IMR-90 (cell line): ENCODE data around the gene INTS12. TPM values are rescaled to one million over a fixed set of nuclear protein-coding genes. Genes with fewer than 3 reads are reported as not detected.

Source experiments
- ATAC-seq: fragments of 200-7000 bp; cut with Tn5 transposase; 2 replicates; pipeline ENCODE4 v1.9.1; 2020; ENCODE audit warnings: low read depth, mild to moderate bottlenecking, moderate library complexity
- BruUV-seq: library from RNA; stranded (reverse); fragments of 400-500 nt; replicated peaks from 2 replicates; lab custom pipeline; 2021; lab: Mats Ljungman, UMichigan
- CTCF ChIA-PET: fragments of 300-600 bp; formaldehyde crosslinking; extraction: SDS; loops from one replicate; lab custom pipeline; 2021; ENCODE audit warnings: antibody characterized with exemption; lab: Yijun Ruan, JAX
- POLR2A ChIA-PET: fragments of 300-600 bp; sonication (Branson Sonifier 250); formaldehyde crosslinking; loops from one replicate; lab custom pipeline; 2022; ENCODE audit warnings: antibody characterized with exemption; ENCODE audit not compliant: unreplicated experiment; lab: Charles Lee
- DNase-seq: peaks from one replicate; pipeline ENCODE4 v3.0.0; 2013
- H2AFZ ChIP-seq: replicated peaks from 2 replicates; pipeline ENCODE3; 2013; ENCODE audit warnings: low read length, mild to moderate bottlenecking; ENCODE audit not compliant: poor library complexity
- H2AK5ac ChIP-seq: 2 replicates; pipeline ENCODE4 v1.6.1; 2013; ENCODE audit warnings: low read depth, low read length, inconsistent platforms
- H2AK9ac ChIP-seq: replicated peaks from 2 replicates; pipeline ENCODE3; 2013; ENCODE audit warnings: mild to moderate bottlenecking, low read depth, low read length, moderate library complexity; ENCODE audit not compliant: poor library complexity
- H2BK120ac ChIP-seq: 2 replicates; pipeline ENCODE4 v1.6.1; 2013; ENCODE audit warnings: low read depth, low read length, inconsistent platforms
- H2BK15ac ChIP-seq: 3 replicates; pipeline ENCODE4 v1.6.1; 2013; ENCODE audit warnings: low read depth, low read length, inconsistent platforms
- H2BK20ac ChIP-seq: 2 replicates; pipeline ENCODE4 v1.6.1; 2013; ENCODE audit warnings: low read depth, mild to moderate bottlenecking, inconsistent platforms, low read length, moderate library complexity
- H2BK5ac ChIP-seq: 2 replicates; pipeline ENCODE4 v1.6.1; 2013; ENCODE audit warnings: mild to moderate bottlenecking, low read depth, low read length, inconsistent platforms; ENCODE audit not compliant: poor library complexity, severe bottlenecking
- H3K14ac ChIP-seq: replicated peaks from 2 replicates; pipeline ENCODE4 v1.6.1; 2013; ENCODE audit warnings: low read depth, low read length, inconsistent platforms
- H3K18ac ChIP-seq: 2 replicates; pipeline ENCODE4 v1.6.1; 2013; ENCODE audit warnings: low read depth, low read length, control low read depth
- H3K23ac ChIP-seq: 2 replicates; pipeline ENCODE4 v1.6.1; 2013; ENCODE audit warnings: low read depth, low read length, inconsistent platforms
- H3K27ac ChIP-seq: 2 replicates; pipeline ENCODE4 v1.5.1; 2013; ENCODE audit warnings: mild to moderate bottlenecking, control low read depth, low read length; ENCODE audit not compliant: insufficient read depth
- H3K27me3 ChIP-seq: 2 replicates; pipeline ENCODE4 v1.6.1; 2013; ENCODE audit warnings: low read length; ENCODE audit not compliant: control insufficient read depth, insufficient read depth
- H3K36me3 ChIP-seq: 2 replicates; pipeline ENCODE4 v1.6.1; 2013; ENCODE audit warnings: low read length, mixed read lengths; ENCODE audit not compliant: control insufficient read depth, insufficient read depth
- H3K4ac ChIP-seq: 2 replicates; pipeline ENCODE4 v1.6.1; 2013; ENCODE audit warnings: low read depth, low read length, inconsistent platforms
- H3K4me1 ChIP-seq: 2 replicates; pipeline ENCODE4 v1.6.1; 2013; ENCODE audit warnings: low read length, mixed read lengths; ENCODE audit not compliant: control insufficient read depth, insufficient read depth
- H3K4me2 ChIP-seq: 2 replicates; pipeline ENCODE4 v1.6.1; 2013; ENCODE audit warnings: low read depth, mild to moderate bottlenecking, control low read depth, low read length, moderate library complexity
- H3K4me3 ChIP-seq: 2 replicates; pipeline ENCODE4 v1.5.1; 2013; ENCODE audit warnings: low read depth, mild to moderate bottlenecking, control low read depth, low read length, moderate library complexity; ENCODE audit not compliant: insufficient read depth
- H3K56ac ChIP-seq: 2 replicates; pipeline ENCODE4 v1.6.1; 2013; ENCODE audit warnings: low read length, inconsistent platforms; ENCODE audit not compliant: insufficient read depth; ENCODE audit errors: extremely low read depth
- H3K79me1 ChIP-seq, 2 experiments: 2 replicates each; pipeline ENCODE4 v1.6.1; 2013; ENCODE audit warnings: low read length in 2 of 2, inconsistent platforms in 1 of 2, low read depth in 1 of 2
- H3K9ac ChIP-seq: 2 replicates; pipeline ENCODE4 v1.6.1; 2013; ENCODE audit warnings: low read depth, low read length, control low read depth
- H3K9me1 ChIP-seq: 2 replicates; pipeline ENCODE4 v1.6.1; 2013; ENCODE audit warnings: low read length, inconsistent platforms; ENCODE audit not compliant: insufficient read depth
- H3K9me3 ChIP-seq: 2 replicates; pipeline ENCODE4 v1.6.1; 2013; ENCODE audit warnings: low read length; ENCODE audit not compliant: control insufficient read depth, insufficient read depth
- H4K20me1 ChIP-seq: 2 replicates; pipeline ENCODE4 v1.6.1; 2013; ENCODE audit warnings: low read length, inconsistent platforms; ENCODE audit not compliant: insufficient read depth
- H4K5ac ChIP-seq: 2 replicates; pipeline ENCODE4 v1.6.1; 2013; ENCODE audit warnings: mild to moderate bottlenecking, low read depth, low read length, control low read depth
- H4K8ac ChIP-seq, 2 experiments: 2 replicates each; pipeline ENCODE4 v1.6.1; 2013; ENCODE audit warnings: low read depth in 2 of 2, low read length in 2 of 2, control low read depth in 1 of 2, inconsistent platforms in 1 of 2
- H4K91ac ChIP-seq: 2 replicates; pipeline ENCODE4 v1.6.1; 2013; ENCODE audit warnings: low read depth, low read length, inconsistent platforms; ENCODE audit not compliant: insufficient read depth
- BHLHE40 ChIP-seq: fragments of 150-350 bp; IDR thresholded peaks from 2 replicates; pipeline ENCODE4 v1.6.1; 2016; ENCODE audit warnings: mild to moderate bottlenecking, low read depth, low read length
- CEBPB ChIP-seq: IDR thresholded peaks from 2 replicates; pipeline ENCODE4 v1.6.1; 2012; ENCODE audit warnings: low read depth, low read length, improper control_type of control experiment
- CHD1 ChIP-seq: IDR thresholded peaks from 2 replicates; pipeline ENCODE4 v1.6.1; 2012; ENCODE audit warnings: low read depth, low read length, improper control_type of control experiment
- CTCF ChIP-seq: conservative IDR thresholded peaks from 2 replicates; pipeline ENCODE4 v1.5.1; 2012; ENCODE audit warnings: mild to moderate bottlenecking, low read depth, low read length, improper control_type of control experiment
- FOS ChIP-seq: fragments of 150-350 bp; IDR thresholded peaks from 2 replicates; pipeline ENCODE4 v1.6.1; 2016; ENCODE audit warnings: low read depth, low read length
- MXI1 ChIP-seq: IDR thresholded peaks from 2 replicates; pipeline ENCODE4 v1.6.1; 2012; ENCODE audit warnings: low read depth, mild to moderate bottlenecking, low read length, moderate library complexity, borderline replicate concordance
- RAD21 ChIP-seq: IDR thresholded peaks from 2 replicates; pipeline ENCODE4 v1.6.1; 2012; ENCODE audit warnings: low read length, improper control_type of control experiment
- RCOR1 ChIP-seq: IDR thresholded peaks from 2 replicates; pipeline ENCODE4 v1.6.1; 2012; ENCODE audit warnings: mild to moderate bottlenecking, low read length, improper control_type of control experiment; ENCODE audit not compliant: insufficient replicate concordance
- RFX5 ChIP-seq: IDR thresholded peaks from 2 replicates; pipeline ENCODE4 v1.8.0; 2012; ENCODE audit warnings: low read depth, mild to moderate bottlenecking, low read length, moderate library complexity
- WGBS, 2 experiments: methylation state at CpG; one replicate each; pipeline versions ENCODE4 v1.1.5 to v1.1.7; 2013; ENCODE audit warnings: missing lambda C conversion rate in 2 of 2; ENCODE audit not compliant: insufficient read length in 1 of 2; ENCODE audit errors: extremely low coverage in 2 of 2; 5-methylcytosine and 5-hydroxymethylcytosine counted together
- dilution Hi-C: fragments of 300-500 bp; cut with HindIII; formaldehyde crosslinking; loops from one replicate; pipeline ENCODE4 v1.14.3; 2018; ENCODE audit warnings: low sequenced_read_pairs; ENCODE audit not compliant: unreplicated experiment
- in situ Hi-C: fragments of 300-500 bp; cut with MboI; formaldehyde crosslinking; loops from 3 replicates; pipeline ENCODE4 v1.14.3; 2019; ENCODE audit warnings: low sequenced_read_pairs, inconsistent platforms, mixed read lengths
- intact Hi-C: fragments of 100-400 bp; cut with micrococcal nuclease; formaldehyde crosslinking; loops from 2 replicates; pipeline ENCODE4 v1.10.0; 2022
- polyA plus RNA-seq, 3 experiments: library from polyadenylated mRNA; depleted of rRNA; stranded (reverse); fragments of >200 nt; gene quantifications; 2 replicates each; pipeline ENCODE4 v1.2.3, GENCODE V29; 2012; ENCODE audit warnings: low replicate concordance in 1 of 3
- total RNA-seq: library from RNA; depleted of rRNA; stranded (reverse); fragments of >200 nt; gene quantifications from 2 replicates; pipeline ENCODE4 v1.2.3, GENCODE V29; 2012
- TF ChIP-seq, protein P1 (sequence below): fragments of 150-350 bp; IDR thresholded peaks from 2 replicates; pipeline ENCODE4 v1.6.1; 2016; ENCODE audit warnings: low read depth, mild to moderate bottlenecking, low read length, moderate library complexity, borderline replicate concordance
- TF ChIP-seq, protein P2 (sequence below): fragments of 150-350 bp; IDR thresholded peaks from 2 replicates; pipeline ENCODE4 v1.6.1; 2017; ENCODE audit warnings: mild to moderate bottlenecking, antibody characterized with exemption, low read length, low read depth

INTS12 gene
- total and polyA plus RNA-seq, 2 of the 4 experiments (the other 2 are of a cell fraction), result 27.5 to 36.0 TPM

DNA sequence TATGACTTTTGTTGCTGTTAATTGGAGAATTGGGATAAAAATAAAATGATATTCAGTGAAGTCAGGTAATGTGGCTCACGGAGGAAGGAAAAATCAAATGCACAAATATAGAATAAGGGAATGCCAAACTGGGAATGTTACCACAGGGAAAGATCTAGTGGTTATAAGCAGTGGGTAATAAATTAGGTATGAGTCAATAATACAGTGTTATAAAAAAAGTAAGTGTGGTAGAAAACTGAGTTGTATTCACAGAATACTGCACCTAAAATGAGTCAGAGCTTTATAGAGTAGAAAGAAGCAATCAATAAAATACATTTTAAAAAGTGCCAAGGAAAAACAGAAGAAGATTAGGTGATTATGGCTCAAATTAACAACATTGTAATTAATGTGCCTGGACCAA, 34.5 kb downstream of the INTS12 start:
- H3K27ac ChIP-seq, result no peak overlapping the region
- H2AK5ac ChIP-seq, result no peak overlapping the region
- TF ChIP-seq, protein P1, sequence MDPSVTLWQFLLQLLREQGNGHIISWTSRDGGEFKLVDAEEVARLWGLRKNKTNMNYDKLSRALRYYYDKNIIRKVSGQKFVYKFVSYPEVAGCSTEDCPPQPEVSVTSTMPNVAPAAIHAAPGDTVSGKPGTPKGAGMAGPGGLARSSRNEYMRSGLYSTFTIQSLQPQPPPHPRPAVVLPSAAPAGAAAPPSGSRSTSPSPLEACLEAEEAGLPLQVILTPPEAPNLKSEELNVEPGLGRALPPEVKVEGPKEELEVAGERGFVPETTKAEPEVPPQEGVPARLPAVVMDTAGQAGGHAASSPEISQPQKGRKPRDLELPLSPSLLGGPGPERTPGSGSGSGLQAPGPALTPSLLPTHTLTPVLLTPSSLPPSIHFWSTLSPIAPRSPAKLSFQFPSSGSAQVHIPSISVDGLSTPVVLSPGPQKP, result no peak
- TF ChIP-seq FOS, result no peak
- TF ChIP-seq MXI1, result no peak
- no peak for TF ChIP-seq RFX5
- no peak for TF ChIP-seq CTCF
- no peak for TF ChIP-seq RCOR1
- TF ChIP-seq, protein P2, sequence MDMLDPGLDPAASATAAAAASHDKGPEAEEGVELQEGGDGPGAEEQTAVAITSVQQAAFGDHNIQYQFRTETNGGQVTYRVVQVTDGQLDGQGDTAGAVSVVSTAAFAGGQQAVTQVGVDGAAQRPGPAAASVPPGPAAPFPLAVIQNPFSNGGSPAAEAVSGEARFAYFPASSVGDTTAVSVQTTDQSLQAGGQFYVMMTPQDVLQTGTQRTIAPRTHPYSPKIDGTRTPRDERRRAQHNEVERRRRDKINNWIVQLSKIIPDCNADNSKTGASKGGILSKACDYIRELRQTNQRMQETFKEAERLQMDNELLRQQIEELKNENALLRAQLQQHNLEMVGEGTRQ, result no peak
- no peak for TF ChIP-seq CEBPB
- no peak for TF ChIP-seq RAD21
- TF ChIP-seq BHLHE40, result no peak
- no peak for TF ChIP-seq CHD1
- H2BK120ac ChIP-seq, result no peak overlapping the region
- no peak overlapping the region for H3K23ac ChIP-seq
- CTCF ChIA-PET, result no interaction called here
- no peak overlapping the region for H3K4me3 ChIP-seq
- no peak overlapping the region for H3K4ac ChIP-seq
- H3K9me1 ChIP-seq, result no peaks in the 10 kb centered on the region
- dilution Hi-C loops (no loop called here), in situ Hi-C loops (no loop called here), intact Hi-C loops (no loop called here)
- H3K18ac ChIP-seq, result no peak overlapping the region
- H2BK20ac ChIP-seq, result no peak overlapping the region
- no peak overlapping the region for H2BK5ac ChIP-seq
- H3K9ac ChIP-seq, result no peak overlapping the region
- WGBS, 2 experiments, result 75% methylated on average over 1 of the region's 1 CpG; no CpG with 5 or more reads in 1 of the 2 experiments
- no peak overlapping the region for H4K8ac ChIP-seq
- H4K20me1 ChIP-seq, result no peaks in the 10 kb centered on the region
- ATAC-seq (no peak), DNase-seq (no peak)
- H2BK15ac ChIP-seq, result no peak overlapping the region
- H3K4me1 ChIP-seq, result no peaks in the 10 kb centered on the region
- H3K36me3 ChIP-seq, result no peaks in the 10 kb centered on the region
- no peak overlapping the region for H3K56ac ChIP-seq
- no peaks in the 10 kb centered on the region for H3K79me1 ChIP-seq
- H4K91ac ChIP-seq, result no peak overlapping the region
- no peak overlapping the region for H3K14ac ChIP-seq
- H3K27me3 ChIP-seq, result no peaks in the 10 kb centered on the region; the same call in 1 of the 2 replicates
- no peak overlapping the region for H3K4me2 ChIP-seq
- no peaks in the 10 kb centered on the region for H3K9me3 ChIP-seq
- no peak overlapping the region for H4K5ac ChIP-seq
- POLR2A ChIA-PET, result no interaction called here
- no TSS peak for BruUV-seq
- no peak overlapping the region for H2AFZ ChIP-seq
- H2AK9ac ChIP-seq, result no peak overlapping the region
